Forelimb muscle (tissue), 1 donor: ENCODE data around the gene GRID2. TPM values are rescaled to one million over a fixed set of nuclear protein-coding genes. Genes with fewer than 3 reads are reported as not detected.
A peak's percentile ranks its signal among the peaks of the same experiment; 100 is the strongest.

Experiments
- DNase-seq: peaks from one replicate; pipeline ENCODE4 v3.0.0-alpha.2; 2013; ENCODE audit warnings: low read depth
- polyA plus RNA-seq: library from polyadenylated mRNA; unstranded; fragments of 120-200 nt; gene quantifications from one replicate; pipeline ENCODE4 v1.2.1, GENCODE V29; 2013; ENCODE audit not compliant: insufficient read length

GRID2 gene
- polyA plus RNA-seq, 1 donor: 0.16 TPM

- peak; percentile 14 for DNase-seq
These were observed 1487.9 kb downstream of the GRID2 start for GRCh38 chr4:93791570-93792195.

DNA sequence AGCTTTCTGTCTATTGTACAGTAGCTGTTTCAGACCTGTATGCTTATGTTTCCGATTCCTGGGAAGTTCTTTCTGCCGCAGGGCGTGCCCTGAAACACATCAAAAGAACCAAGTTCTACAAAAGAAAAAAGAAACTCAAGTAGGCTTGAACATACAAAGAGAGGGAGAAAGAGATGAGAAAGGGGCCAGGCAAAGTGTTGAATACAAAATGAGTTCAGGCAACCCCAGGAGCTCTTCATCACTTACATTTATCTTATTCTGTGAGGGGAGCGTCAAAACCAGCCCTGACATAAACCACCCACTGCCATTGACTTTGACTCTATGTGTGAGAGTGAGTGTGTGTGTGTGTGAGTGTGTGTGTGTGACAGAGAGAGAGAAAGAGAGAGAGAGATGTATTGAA lies 1498.3 kb downstream of the GRID2 start:
- DNase-seq: no peak

DNA sequence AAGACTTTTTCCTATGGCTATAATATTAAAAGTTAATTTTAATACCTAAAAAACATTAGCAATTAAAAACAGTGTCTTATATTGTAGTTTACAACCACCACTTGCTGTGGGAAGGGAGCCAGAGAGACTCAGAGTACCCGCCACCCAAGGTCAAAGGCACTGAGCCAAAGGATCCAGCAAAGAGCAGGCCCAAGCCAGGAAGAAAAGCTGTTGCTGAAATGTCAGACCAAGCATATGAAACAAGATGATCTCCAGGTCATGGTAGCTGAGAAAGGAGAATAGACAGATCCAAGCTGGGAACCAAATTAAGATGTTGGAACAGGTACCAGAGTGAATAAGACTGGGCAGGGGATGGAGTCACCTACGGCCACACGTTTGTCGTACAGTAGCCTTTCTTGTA lies 1506.0 kb downstream of the GRID2 start:
- no peak for DNase-seq

DNA sequence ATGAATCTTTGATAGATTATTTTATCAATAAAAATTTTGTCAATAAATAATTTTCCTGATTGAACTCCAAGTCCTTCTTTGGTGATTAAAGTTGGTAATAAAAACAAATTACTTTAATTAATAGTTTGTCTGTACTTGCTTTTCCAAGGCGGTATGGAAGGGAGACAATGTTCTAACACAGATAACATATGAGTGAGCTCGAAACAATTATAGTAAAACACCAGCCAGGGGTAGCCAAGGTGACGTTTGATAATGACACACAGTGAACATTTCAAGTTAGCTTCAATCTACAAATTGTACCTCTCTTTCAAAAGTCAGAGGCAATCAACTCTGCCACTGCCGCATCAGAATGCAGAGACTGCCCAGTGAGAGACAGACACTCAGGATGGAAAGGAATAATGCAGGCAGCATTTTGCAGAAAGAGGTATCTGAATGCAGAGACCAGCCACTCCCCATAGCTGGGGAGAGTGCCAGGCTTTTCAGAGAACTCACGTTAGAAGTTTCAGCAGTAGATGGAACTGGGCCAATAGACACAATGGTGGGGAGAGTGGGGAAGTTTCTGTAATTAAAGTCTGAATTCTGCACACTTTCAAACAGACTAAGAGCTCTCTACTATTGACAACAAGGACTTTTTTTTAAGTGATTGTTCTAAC lies 1506.7 kb downstream of the GRID2 start:
- no peak for DNase-seq

- DNase-seq: no peak
These were observed 1509.3 kb downstream of the GRID2 start for GRCh38 chr4:93813092-93813491.

DNA sequence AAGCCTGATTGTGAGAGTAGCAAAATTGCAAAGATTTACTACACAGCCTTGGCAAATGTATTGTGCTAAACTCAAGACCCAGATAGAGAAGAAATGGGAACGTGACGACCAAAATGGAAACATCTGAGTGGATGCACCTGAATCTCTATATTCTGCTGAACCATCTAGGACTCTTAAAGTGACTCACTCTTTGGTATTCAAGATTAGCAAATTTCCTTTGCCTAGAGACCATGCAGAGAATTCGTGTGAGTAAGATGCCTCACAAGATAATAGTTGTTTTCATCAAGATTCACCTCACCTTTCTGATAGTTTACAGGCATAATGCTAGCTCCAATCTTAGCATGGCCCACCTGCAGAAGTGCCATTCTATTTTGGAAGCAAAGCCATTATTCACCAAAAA lies 1510.4 kb downstream of the GRID2 start:
- no peak for DNase-seq

DNA sequence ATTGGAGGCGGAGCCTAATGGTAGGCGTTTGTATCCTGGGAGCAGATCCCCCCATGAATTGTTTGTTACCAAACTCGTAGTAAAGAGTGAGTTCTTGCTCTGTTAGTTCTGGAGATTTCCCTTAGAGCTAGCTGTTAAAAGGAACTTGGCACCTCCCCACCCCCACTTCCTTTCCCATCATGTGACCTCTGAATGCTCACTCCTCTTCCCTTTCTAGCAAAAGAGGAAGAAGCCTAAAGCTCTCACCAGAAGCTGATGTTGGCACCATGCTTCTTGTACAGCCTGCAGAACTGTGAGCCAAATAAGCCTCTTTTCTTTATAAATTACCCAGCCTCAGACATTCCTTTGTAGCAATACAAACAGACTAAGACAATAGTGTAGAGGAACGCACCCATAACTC lies 1511.0 kb downstream of the GRID2 start:
- DNase-seq: no peak
